Heart left ventricle (tissue), 16 donors: Measurements from ENCODE around the gene RABGGTA. TPM values are rescaled to one million over a fixed set of nuclear protein-coding genes. Genes with fewer than 3 reads are reported as not detected.

Experiments
- ATAC-seq, 4 donors: fragments of 200-7000 bp; cut with Tn5 transposase; one replicate each; pipeline ENCODE4 v1.9.1; 2020 to 2022; ENCODE audit warnings: moderate library complexity in 4 of 4, mild to moderate bottlenecking in 3 of 4, moderate number of reproducible peaks in 1 of 4
- DNase-seq, 5 donors: peaks; one replicate each; pipeline ENCODE4 v3.0.0-alpha.2; 2020
- H3K27ac ChIP-seq, 12 donors: fragments of 200-600 bp; sonication (generic) in 4 of 12; one replicate each; pipeline versions ENCODE4 v1.5.0 to v1.8.0; 2016 to 2022; ENCODE audit warnings: mild to moderate bottlenecking in 2 of 12
- H3K27me3 ChIP-seq, 9 donors: fragments of 200-600 bp; sonication (generic) in 2 of 9; one replicate each; pipeline versions ENCODE4 v1.5.1 to v1.8.0; 2016 to 2022; ENCODE audit warnings: mild to moderate bottlenecking in 3 of 9
- H3K36me3 ChIP-seq, 9 donors: fragments of 200-600 bp; sonication (generic) in 2 of 9; one replicate each; pipeline versions ENCODE4 v1.5.0 to v1.8.0; 2018 to 2022; ENCODE audit warnings: mild to moderate bottlenecking in 2 of 9
- H3K4me1 ChIP-seq, 12 donors: fragments of 200-600 bp; sonication (generic) in 4 of 12; one replicate each; pipeline versions ENCODE4 v1.5.0 to v1.8.0; 2016 to 2022; ENCODE audit warnings: mild to moderate bottlenecking in 3 of 12
- H3K4me3 ChIP-seq, 12 donors: fragments of 200-600 bp; sonication (generic) in 4 of 12; one replicate each; pipeline versions ENCODE4 v1.5.0 to v1.8.0; 2017 to 2022; ENCODE audit warnings: mild to moderate bottlenecking in 9 of 12, moderate library complexity in 4 of 12
- H3K9me3 ChIP-seq, 12 donors: fragments of 200-600 bp; sonication (generic) in 4 of 12; one replicate each; pipeline versions ENCODE4 v1.5.0 to v1.8.0; 2016 to 2022; ENCODE audit warnings: mild to moderate bottlenecking in 1 of 12
- CTCF ChIP-seq, 12 donors: fragments of 200-600 bp; sonication (generic) in 4 of 12; IDR thresholded peaks; one replicate each; pipeline versions ENCODE4 v1.5.0 to v1.8.0; 2018 to 2022; ENCODE audit warnings: antibody characterized with exemption in 12 of 12, mild to moderate bottlenecking in 5 of 12
- POLR2A ChIP-seq, 2 donors: fragments of 450-650 bp; IDR thresholded peaks; one replicate each; pipeline ENCODE4 v1.6.1; 2017; ENCODE audit warnings: antibody characterized with exemption in 2 of 2, mild to moderate bottlenecking in 2 of 2, moderate library complexity in 2 of 2
- WGBS, 4 donors: extraction: QIAGEN DNeasy Blood & Tissue Kit in 2 of 4; methylation state at CpG; one replicate each; pipeline versions ENCODE4 v1.1.5 to v1.1.7; 2013 to 2018; 5-methylcytosine and 5-hydroxymethylcytosine counted together
- intact Hi-C, 10 donors: fragments of 100-400 bp; cut with DNase I; formaldehyde crosslinking; loops; one replicate each; pipeline versions ENCODE4 v1.11.1 to v1.14.2; 2022
- polyA plus RNA-seq, 2 donors: library from polyadenylated mRNA; stranded (reverse); fragments of 200-250 nt; gene quantifications; one replicate each; pipeline ENCODE4 v1.2.3, GENCODE V29; 2013
- total RNA-seq, 9 donors: library from RNA; depleted of rRNA in 2 of 9; stranded (reverse); fragments of >200 nt in 2 of 9; fragmentation: NEBNext Ultra II Directional in 3 of 9; extraction: Animal tissue kit (Norgen Biotek cat#: 25700) in 3 of 9; gene quantifications; one replicate each; pipeline versions ENCODE4 v1.1.0 to v1.2.4, GENCODE V29; 2016 to 2023
- donor health status: ischemic (EF 13 %, LVEDD 7.1; RV severe dilation, severe dysfunction).
- donor health status: healthy with polysubstance abuse.
- donor health status: DM: no; HTN: yes; CAD: no.
- donor health status: DM: no; HTN: no; CAD: no.
- donor health status: ischemic (EF 25% LVEDD 6.9; RV normal size, moderate dysfunction).
- donor health status: ischemic (EF 25% LVEDD 5.7; RV mildly dilated, moderate dysfunction).
- donor health status: healthy.
- donor health status: DM: yes; HTN: yes; CAD: no.
- donor health status: ischemic (EF 35%, LVEDD 5.7; RV mildly dilated, moderate dysfunction).
- donor health status: nonischemic (EF 11% LVEDD 7.7; RV severe dilation, severe dysfunction).
- donor health status: DM: yes; HTN: yes; CAD: no.
- donor health status: PGD.
- donor health status: ischemic (EF 29% LVEDD 5.4; RV normal size, mild dysfunction).
- donor health status: nonischemic (EF 23%, LVEDD 6.1; RV moderate dilation, normal function).

Gene RABGGTA
- total and polyA plus RNA-seq, 11 donors: 18.8 to 33.1 (median 26.7) TPM

DNA sequence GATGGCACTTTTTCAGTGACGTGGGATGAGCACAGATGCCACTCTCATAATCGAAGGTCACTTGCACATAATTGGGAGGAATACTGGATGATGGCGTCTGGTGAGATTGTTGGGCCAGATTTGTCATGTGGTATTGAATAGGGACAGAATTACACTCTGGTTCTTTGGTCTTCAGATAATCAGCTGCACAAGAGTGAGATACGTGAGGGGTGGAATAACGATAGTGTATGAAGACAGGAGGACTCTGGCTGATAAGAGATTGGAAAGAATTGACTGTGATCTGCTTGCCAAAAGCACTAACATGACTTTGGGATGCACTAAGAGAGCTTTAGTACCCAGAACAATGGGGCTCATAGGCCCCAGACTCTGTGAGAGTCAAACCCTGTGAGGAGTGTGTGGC lies 7.0 kb upstream of the RABGGTA start:
- WGBS, 4 donors: 63 to 70% (median 68%) methylated on average over 5 of the region's 5 CpGs
- Histone ChIP-seq H3K9me3 (no peaks in the 10 kb centered on the region), H3K36me3 (no peaks in the 10 kb centered on the region), H3K27ac (peak overlapping the region in 3 of 12 donors; percentile 72 to 87 (median 76)), H3K4me1 (peaks cover 0 to 88% (median 15%) of the 10 kb centered on the region in 12 donors), H3K4me3 (no peak overlapping the region), H3K27me3 (no peaks in the 10 kb centered on the region)
- DNase-seq: no peak
- TF ChIP-seq POLR2A (IDR thresholded peaks at IDR 0.05) (no peak), CTCF (IDR thresholded peaks at IDR 0.05) (no peak)
- no peak for ATAC-seq
- intact Hi-C loops: no loop called here

GRCh38 chr14:24277606-24278321 lies 6.4 kb upstream of the RABGGTA start:
- H3K27me3 ChIP-seq: no peaks in the 10 kb centered on the region
- H3K36me3 ChIP-seq: no peaks in the 10 kb centered on the region
- TF ChIP-seq POLR2A (IDR thresholded peaks at IDR 0.05) (no peak), CTCF (IDR thresholded peaks at IDR 0.05) (no peak)
- no peak overlapping the region for H3K4me3 ChIP-seq
- H3K9me3 ChIP-seq: no peaks in the 10 kb centered on the region
- peaks cover 0 to 93% (median 15%) of the 10 kb centered on the region in 12 donors for H3K4me1 ChIP-seq
- DNase-seq (peak in 1 of 5 donors; percentile 48), ATAC-seq (peak in 2 of 4 donors; percentile 21 to 30)
- peak overlapping the region in 2 of 12 donors; percentile 41 to 87 for H3K27ac ChIP-seq
- WGBS, 4 donors: 79 to 83% (median 81%) methylated on average over 10 to 11 of the region's 11 CpGs
- intact Hi-C loops: no loop called here

GRCh38 chr14:24277071-24277470 lies 5.7 kb upstream of the RABGGTA start:
- no peak overlapping the region for H3K4me3 ChIP-seq
- H3K9me3 ChIP-seq: no peaks in the 10 kb centered on the region
- intact Hi-C loops: no loop called here
- H3K4me1 ChIP-seq: peaks cover 0 to 93% (median 16%) of the 10 kb centered on the region in 12 donors
- no peak for DNase-seq
- H3K27me3 ChIP-seq: no peaks in the 10 kb centered on the region
- ATAC-seq: no peak
- H3K27ac ChIP-seq: peak overlapping the region in 1 of 12 donors; percentile 87
- no peak for TF ChIP-seq CTCF (IDR thresholded peaks at IDR 0.05)
- no peak for TF ChIP-seq POLR2A (IDR thresholded peaks at IDR 0.05)
- 94 to 96% (median 95%) methylated on average over 6 of the region's 6 CpGs for WGBS, 4 donors
- H3K36me3 ChIP-seq: no peaks in the 10 kb centered on the region

DNA sequence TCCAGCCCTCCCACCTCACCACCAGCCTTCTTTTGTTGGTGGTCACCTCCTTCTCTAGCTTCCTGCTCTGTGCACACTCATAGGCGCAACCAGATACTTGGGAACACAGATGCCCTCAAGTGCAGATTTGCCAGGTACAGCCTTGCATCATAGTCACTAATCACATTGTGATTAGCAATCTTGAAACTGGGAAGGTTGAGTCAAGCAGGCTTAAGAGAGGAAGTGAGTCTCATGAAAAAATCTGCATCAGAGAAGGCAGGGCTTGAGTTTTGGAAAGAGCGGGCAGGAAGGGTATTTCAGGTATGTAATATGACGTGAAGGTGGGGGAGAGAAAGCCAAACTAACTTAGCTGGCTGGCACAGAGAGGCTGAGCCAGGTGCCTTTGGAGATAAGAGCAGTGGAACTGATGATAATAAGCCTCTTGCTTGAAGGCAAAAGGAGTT lies 2.7 kb upstream of the RABGGTA start:
- WGBS, 4 donors: 48 to 67% (median 58%) methylated on average over 3 of the region's 3 CpGs
- H3K36me3 ChIP-seq: peaks cover 0 to 9% (median 3%) of the 10 kb centered on the region in 9 donors
- H3K9me3 ChIP-seq: no peaks in the 10 kb centered on the region
- H3K27ac ChIP-seq: peak overlapping the region in 4 of 12 donors; percentile 8 to 97 (median 30)
- intact Hi-C loops: no loop called here
- peaks cover 0 to 76% (median 15%) of the 10 kb centered on the region in 12 donors for H3K4me1 ChIP-seq
- ATAC-seq: peak in 1 of 4 donors; percentile 9
- TF ChIP-seq POLR2A (IDR thresholded peaks at IDR 0.05) (no peak), CTCF (IDR thresholded peaks at IDR 0.05) (no peak)
- no peak overlapping the region for H3K4me3 ChIP-seq
- no peak for DNase-seq
- H3K27me3 ChIP-seq: no peaks in the 10 kb centered on the region
